BE2C (cell line): Measurements from ENCODE around the gene KCNQ1OT1.

ENCODE experiments used
- DNase-seq: peaks from one replicate; pipeline ENCODE4 v3.0.0-alpha.2; 2020
- H3K27me3 ChIP-seq: fragments of 250-450 bp; sonication (Bioruptor Pico); 2 replicates; pipeline ENCODE4 v1.5.1; 2020; ENCODE audit warnings: mild to moderate bottlenecking
- H3K36me3 ChIP-seq: fragments of 250-450 bp; sonication (Bioruptor Pico); 2 replicates; pipeline ENCODE4 v1.5.1; 2020; ENCODE audit warnings: mild to moderate bottlenecking
- H3K4me1 ChIP-seq: fragments of 250-450 bp; sonication (Bioruptor Pico); 2 replicates; pipeline ENCODE4 v1.5.1; 2020
- H3K4me3 ChIP-seq: 2 replicates; pipeline ENCODE4 v1.5.1; 2011; ENCODE audit warnings: low read depth, low read length
- H3K9me3 ChIP-seq: fragments of 250-450 bp; sonication (Bioruptor Pico); 2 replicates; pipeline ENCODE4 v1.5.1; 2020
- CTCF ChIP-seq: IDR thresholded peaks from 2 replicates; pipeline ENCODE4 v1.5.1; 2012; ENCODE audit warnings: mild to moderate bottlenecking, low read depth, low read length

KCNQ1OT1 gene

GRCh38 chr11:2702771-2703362, 3.1 kb upstream of the KCNQ1OT1 start:
- Histone ChIP-seq H3K4me3 (no peak overlapping the region), H3K9me3 (no peaks in the 10 kb centered on the region), H3K36me3 (no peaks in the 10 kb centered on the region), H3K27me3 (no peaks in the 10 kb centered on the region), H3K4me1 (peaks cover 15% of the 10 kb centered on the region)
- no peak for TF ChIP-seq CTCF
- DNase-seq: no peak

- Histone ChIP-seq H3K9me3 (no peaks in the 10 kb centered on the region), H3K4me1 (peaks cover 15% of the 10 kb centered on the region), H3K4me3 (no peak overlapping the region), H3K36me3 (no peaks in the 10 kb centered on the region), H3K27me3 (no peaks in the 10 kb centered on the region)
- no peak for TF ChIP-seq CTCF
- no peak for DNase-seq
Observed at GRCh38 chr11:2701898-2702434, 2.2 kb upstream of the KCNQ1OT1 start.

GRCh38 chr11:2701230-2701629, 1.4 kb upstream of the KCNQ1OT1 start:
- no peak for DNase-seq
- Histone ChIP-seq H3K27me3 (no peaks in the 10 kb centered on the region), H3K4me3 (no peak overlapping the region), H3K36me3 (no peaks in the 10 kb centered on the region), H3K9me3 (no peaks in the 10 kb centered on the region), H3K4me1 (peaks cover 15% of the 10 kb centered on the region)
- no peak for TF ChIP-seq CTCF

GRCh38 chr11:2700415-2701211, 819 bp upstream of the KCNQ1OT1 start:
- H3K27me3 ChIP-seq: no peaks in the 10 kb centered on the region
- TF ChIP-seq CTCF: no peak
- peak; percentile 57 for DNase-seq

GRCh38 chr11:2699185-2699530, 636 bp downstream of the KCNQ1OT1 start:
- DNase-seq: peak; percentile 21
- H3K9me3 ChIP-seq: no peaks in the 10 kb centered on the region
- peak overlapping the region; percentile 92 for H3K4me3 ChIP-seq
- H3K27me3 ChIP-seq: no peaks in the 10 kb centered on the region
- no peaks in the 10 kb centered on the region for H3K36me3 ChIP-seq
- TF ChIP-seq CTCF: no peak
- peaks cover 15% of the 10 kb centered on the region for H3K4me1 ChIP-seq

More at GRCh38 chr11:2700415-2701211, 819 bp upstream of the KCNQ1OT1 start:
- Histone ChIP-seq H3K4me3 (peak overlapping the region; percentile 59), H3K36me3 (no peaks in the 10 kb centered on the region), H3K4me1 (peaks cover 15% of the 10 kb centered on the region), H3K9me3 (no peaks in the 10 kb centered on the region)
